PC-9 (cell line): ENCODE measurements around the gene ERN1. TPM values are rescaled to one million over a fixed set of nuclear protein-coding genes. Genes with fewer than 3 reads are reported as not detected.
"Not testable (repeated sequence)": the region's sequence is repeated elsewhere in the genome, so short reads cannot be mapped to it uniquely, and the experiment has no call there.

ENCODE experiments used
- BruUV-seq: library from RNA; stranded (reverse); fragments of 400-500 nt; replicated peaks from 2 replicates; lab custom pipeline; 2021; lab: Mats Ljungman, UMichigan
- CTCF ChIA-PET: fragments of 300-600 bp; sonication (Branson Sonifier 250); formaldehyde crosslinking; loops from one replicate; lab custom pipeline; 2022; ENCODE audit warnings: antibody characterized with exemption; lab: Charles Lee
- POLR2A ChIA-PET: fragments of 300-600 bp; sonication (Branson Sonifier 250); formaldehyde crosslinking; loops from one replicate; lab custom pipeline; 2022; ENCODE audit warnings: antibody characterized with exemption; ENCODE audit not compliant: unreplicated experiment; lab: Charles Lee
- DNase-seq, 2 experiments: peaks; one replicate each; pipeline versions ENCODE4 v3.0.0 to v3.0.0-alpha.2; 2015 to 2022; ENCODE audit warnings: mixed read lengths in 1 of 2
- H2AFZ ChIP-seq: fragments of 200-600 bp; sonication (generic); 2 replicates; pipeline ENCODE4 v1.8.1; 2017; ENCODE audit warnings: antibody characterized with exemption
- H3F3A ChIP-seq: fragments of 200-600 bp; sonication (generic); 2 replicates; pipeline ENCODE4 v1.8.1; 2017; ENCODE audit warnings: antibody characterized with exemption, mild to moderate bottlenecking, low read depth; ENCODE audit not compliant: insufficient read depth
- H3K27ac ChIP-seq: fragments of 200-600 bp; sonication (generic); 2 replicates; pipeline ENCODE4 v1.6.1; 2016; ENCODE audit warnings: mixed run types
- H3K27me3 ChIP-seq: fragments of 200-600 bp; sonication (generic); 2 replicates; pipeline ENCODE4 v1.6.1; 2016; ENCODE audit warnings: low read depth, mixed run types; ENCODE audit not compliant: insufficient read depth
- H3K36me3 ChIP-seq: fragments of 200-600 bp; sonication (generic); 2 replicates; pipeline ENCODE4 v1.6.1; 2016; ENCODE audit warnings: low read depth, mixed run types
- H3K4me1 ChIP-seq: fragments of 200-600 bp; sonication (generic); replicated peaks from 2 replicates; pipeline ENCODE4 v1.6.1; 2016; ENCODE audit warnings: mixed run types; ENCODE audit not compliant: insufficient read depth
- H3K4me2 ChIP-seq: fragments of 200-600 bp; sonication (generic); 2 replicates; pipeline ENCODE4 v1.6.1; 2017; ENCODE audit warnings: mixed run types
- H3K4me3 ChIP-seq: fragments of 200-600 bp; sonication (generic); 2 replicates; pipeline ENCODE4 v1.6.1; 2016; ENCODE audit warnings: mixed run types
- H3K79me2 ChIP-seq: fragments of 200-600 bp; sonication (generic); 2 replicates; pipeline ENCODE4 v1.6.1; 2017; ENCODE audit warnings: low read depth, mixed run types
- H3K9me2 ChIP-seq: fragments of 200-600 bp; sonication (generic); 2 replicates; pipeline ENCODE4 v1.8.1; 2017; ENCODE audit warnings: mild to moderate bottlenecking; ENCODE audit not compliant: insufficient read depth
- H3K9me3 ChIP-seq: fragments of 200-600 bp; sonication (generic); 2 replicates; pipeline ENCODE4 v1.8.1; 2016; ENCODE audit warnings: low read depth; ENCODE audit not compliant: insufficient read depth
- H4K20me1 ChIP-seq: fragments of 200-600 bp; sonication (generic); 2 replicates; pipeline ENCODE4 v1.8.1; 2017; ENCODE audit not compliant: insufficient read depth
- CTCF ChIP-seq: fragments of 200-600 bp; sonication (generic); conservative IDR thresholded peaks from 2 replicates; pipeline ENCODE4 v1.6.1; 2017; ENCODE audit warnings: mixed run types, antibody characterized with exemption, mild to moderate bottlenecking, moderate library complexity
- EZH2 ChIP-seq: fragments of 200-600 bp; sonication (generic); IDR thresholded peaks from 2 replicates; pipeline ENCODE4 v1.8.0; 2017; ENCODE audit warnings: antibody characterized with exemption, low read depth
- intact Hi-C: fragments of 100-400 bp; cut with micrococcal nuclease; formaldehyde crosslinking; loops from one replicate; pipeline ENCODE4 v1.10.0; 2022; ENCODE audit not compliant: unreplicated experiment
- total RNA-seq: library from RNA; stranded (reverse); gene quantifications from 2 replicates; pipeline ENCODE4 v1.2.3, GENCODE V29; 2021

Gene ERN1
- total RNA-seq, 1 experiment from 2014 or later, result 9.2 TPM

GRCh38 chr17:64124609-64125008 is 5.3 kb downstream of the ERN1 start:
- POLR2A ChIA-PET, result no interaction called here
- CTCF ChIA-PET, result no interaction called here
- H4K20me1 ChIP-seq, result peaks cover 9% of the 10 kb centered on the region; the same call in 1 of the 2 replicates
- H3K4me1 ChIP-seq, result peaks cover 29% of the 10 kb centered on the region
- H3K4me2 ChIP-seq, result no peak overlapping the region
- no peak for DNase-seq
- BruUV-seq, result no TSS peak
- TF ChIP-seq CTCF (no peak), EZH2 (no peak)
- no peaks in the 10 kb centered on the region for H3K9me2 ChIP-seq
- no peak overlapping the region for H2AFZ ChIP-seq
- H3K9me3 ChIP-seq, result no peaks in the 10 kb centered on the region
- peaks cover 12% of the 10 kb centered on the region; the same call in 1 of the 2 replicates for H3K36me3 ChIP-seq
- peaks cover 5% of the 10 kb centered on the region; the same call in 1 of the 2 replicates for H3F3A ChIP-seq
- H3K27me3 ChIP-seq, result no peaks in the 10 kb centered on the region
- intact Hi-C loops, result no loop called here
- no peak overlapping the region for H3K4me3 ChIP-seq
- peaks cover 98% of the 10 kb centered on the region for H3K79me2 ChIP-seq
- no peak overlapping the region for H3K27ac ChIP-seq

- Histone ChIP-seq H3K4me2 (no peak overlapping the region), H3K9me2 (no peaks in the 10 kb centered on the region), H3K36me3 (peaks cover 12% of the 10 kb centered on the region; the same call in 1 of the 2 replicates), H3K79me2 (peaks cover 96% of the 10 kb centered on the region), H3K9me3 (no peaks in the 10 kb centered on the region), H3K4me1 (peaks cover 33% of the 10 kb centered on the region), H2AFZ (no peak overlapping the region), H4K20me1 (no peaks in the 10 kb centered on the region; the same call in 1 of the 2 replicates), H3K27me3 (no peaks in the 10 kb centered on the region), H3F3A (peaks cover 9% of the 10 kb centered on the region; the same call in 1 of the 2 replicates), H3K27ac (no peak overlapping the region), H3K4me3 (no peak overlapping the region)
- no peak for DNase-seq
- ChIA-PET POLR2A (interaction anchor here (0.7 kb wide), 1 partner anchor 295 kb away, joined by 7 read pairs; no protein-coding TSS in a partner anchor), CTCF (no interaction called here)
- intact Hi-C loops, result no loop called here
- no TSS peak for BruUV-seq
- TF ChIP-seq CTCF (no peak), EZH2 (no peak)
Measured at GRCh38 chr17:64123114-64123513, 6.8 kb downstream of the ERN1 start.

DNA sequence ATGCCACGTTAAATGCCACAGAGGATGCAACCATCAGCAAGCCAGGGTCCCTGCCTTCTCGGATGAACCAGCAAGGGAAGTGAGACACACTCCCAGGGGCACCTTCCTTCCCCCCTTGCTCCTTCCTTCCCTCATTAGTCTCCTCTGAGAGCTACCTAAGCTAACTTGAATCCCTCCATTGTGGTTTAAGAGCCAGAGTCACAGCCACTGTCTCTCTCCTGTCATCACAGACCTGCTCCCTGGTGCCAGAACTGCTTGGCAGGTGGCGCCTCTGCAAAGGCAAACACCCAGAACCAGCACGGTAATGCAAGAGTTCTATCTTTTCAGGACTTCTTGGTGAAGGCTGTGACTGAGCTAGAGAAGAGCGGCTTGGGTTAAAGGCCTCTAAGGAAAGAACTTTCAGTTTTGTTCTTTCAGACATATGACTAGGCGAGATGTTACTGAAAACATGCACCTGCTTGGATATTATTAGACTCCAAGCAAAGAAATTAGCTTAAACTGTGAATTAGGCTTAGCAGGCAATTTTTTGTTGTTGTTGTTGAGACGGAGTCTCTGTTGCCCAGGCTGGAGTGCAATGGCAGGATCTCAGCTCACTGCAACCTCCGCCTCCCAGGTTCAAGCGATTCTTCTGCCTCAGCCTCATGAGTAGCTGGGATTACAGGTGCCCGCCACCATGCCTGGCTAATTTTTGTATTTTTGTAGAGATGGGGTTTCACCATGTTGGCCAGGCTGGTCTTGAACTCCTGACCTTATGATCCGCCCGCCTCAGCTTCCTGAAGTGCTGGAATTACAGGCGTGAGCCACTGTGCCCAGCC is 8.8 kb downstream of the ERN1 start:
- H3K27me3 ChIP-seq, DNase-seq, intact Hi-C loops, H3K9me3 ChIP-seq, H3K9me2 ChIP-seq, H3K4me3 ChIP-seq, H3K27ac ChIP-seq, BruUV-seq, H3K4me2 ChIP-seq, H4K20me1 ChIP-seq, H2AFZ ChIP-seq: not testable (repeated sequence)
- ChIA-PET POLR2A (interaction anchor here (0.5 to 0.7 kb wide), 2 partner anchors 33 to 175 kb away, joined by 4 to 7 read pairs; no protein-coding TSS in a partner anchor), CTCF (interaction anchor here (0.5 kb wide), 1 partner anchor 42 kb away, joined by 3 read pairs; no protein-coding TSS in a partner anchor)
- peaks cover 87% of the 10 kb centered on the region for H3K79me2 ChIP-seq
- H3F3A ChIP-seq, result peaks cover 27% of the 10 kb centered on the region
- peaks cover 12% of the 10 kb centered on the region; the same call in 1 of the 2 replicates for H3K36me3 ChIP-seq
- H3K4me1 ChIP-seq, result peaks cover 33% of the 10 kb centered on the region
